Measurements from ENCODE around the gene SRP68.
A peak's percentile ranks its signal among the peaks of the same experiment; 100 is the strongest.

The SRP68 gene

DNA sequence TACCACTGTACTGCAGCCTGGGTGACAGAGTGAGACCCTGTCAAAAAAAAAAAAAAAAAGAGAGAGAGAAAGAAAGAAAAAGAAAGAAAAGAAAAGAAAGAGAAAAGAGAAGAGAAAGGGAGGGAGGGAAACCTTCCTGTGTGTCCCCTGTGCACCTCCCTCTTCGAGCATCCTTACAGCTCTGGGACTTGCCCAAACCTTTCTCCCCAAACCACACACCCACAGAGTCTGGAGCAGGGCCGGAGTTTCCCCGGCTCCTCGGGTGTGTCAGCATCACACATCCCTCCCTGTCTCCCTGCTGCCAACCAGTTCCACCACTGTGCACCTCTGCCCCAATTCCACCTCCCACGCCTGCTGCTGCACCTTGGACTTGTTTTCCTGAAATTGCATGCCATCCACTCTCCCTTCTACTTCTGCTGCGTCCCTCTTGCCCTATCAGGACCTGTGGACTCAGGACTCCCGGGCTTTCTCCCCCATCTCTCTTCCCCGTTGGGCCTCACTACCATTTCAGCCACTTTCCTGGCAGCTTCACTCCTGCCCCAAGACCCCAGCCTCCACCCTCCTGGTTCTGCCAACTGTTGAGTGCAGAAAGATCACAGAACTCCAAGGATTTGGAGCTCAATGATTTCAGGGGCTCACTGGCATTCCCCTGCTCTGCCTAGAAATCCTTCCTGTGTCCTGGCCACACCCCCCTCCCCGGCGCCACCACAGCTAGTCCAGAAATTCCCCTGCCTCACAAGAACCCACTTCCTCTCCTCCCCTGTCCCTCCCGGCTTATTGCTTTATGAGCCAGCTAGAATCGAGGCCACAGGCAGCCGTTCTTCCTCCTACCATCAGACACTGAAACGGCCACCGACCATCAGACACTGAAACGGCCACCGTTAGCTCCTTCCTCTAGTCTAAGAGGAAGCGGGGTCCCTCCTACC is 75.4 kb downstream of the SRP68 start:
- DNase-seq = peak in 2 of 6 experiments; percentile 8 to 22

DNA sequence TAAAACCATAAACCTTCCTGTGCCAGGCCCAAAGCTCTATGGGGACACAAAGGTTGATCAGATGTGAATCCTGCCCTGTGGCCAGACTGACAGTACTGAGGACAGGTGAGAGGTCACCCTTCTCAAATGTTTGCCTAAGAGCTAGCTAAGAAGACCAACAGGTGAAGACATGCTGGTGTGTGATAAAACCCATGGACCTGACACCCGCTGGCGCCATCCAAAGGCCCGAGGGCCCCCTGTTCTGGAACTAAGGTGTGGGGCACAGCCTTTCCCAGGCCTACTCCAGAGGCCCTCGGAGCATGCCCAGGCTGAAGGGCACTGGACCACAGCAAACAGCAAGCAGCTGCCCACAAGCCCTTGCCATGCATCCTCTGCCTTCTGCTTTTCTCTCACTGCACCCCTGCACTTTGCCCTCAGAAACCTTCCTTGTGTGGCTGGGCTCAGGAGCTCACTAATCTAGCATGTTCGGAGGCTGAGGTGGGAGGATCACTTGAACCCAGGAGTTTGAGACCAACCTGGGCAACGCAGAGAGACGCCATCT is 76.9 kb downstream of the SRP68 start:
- DNase-seq = no peak

DNA sequence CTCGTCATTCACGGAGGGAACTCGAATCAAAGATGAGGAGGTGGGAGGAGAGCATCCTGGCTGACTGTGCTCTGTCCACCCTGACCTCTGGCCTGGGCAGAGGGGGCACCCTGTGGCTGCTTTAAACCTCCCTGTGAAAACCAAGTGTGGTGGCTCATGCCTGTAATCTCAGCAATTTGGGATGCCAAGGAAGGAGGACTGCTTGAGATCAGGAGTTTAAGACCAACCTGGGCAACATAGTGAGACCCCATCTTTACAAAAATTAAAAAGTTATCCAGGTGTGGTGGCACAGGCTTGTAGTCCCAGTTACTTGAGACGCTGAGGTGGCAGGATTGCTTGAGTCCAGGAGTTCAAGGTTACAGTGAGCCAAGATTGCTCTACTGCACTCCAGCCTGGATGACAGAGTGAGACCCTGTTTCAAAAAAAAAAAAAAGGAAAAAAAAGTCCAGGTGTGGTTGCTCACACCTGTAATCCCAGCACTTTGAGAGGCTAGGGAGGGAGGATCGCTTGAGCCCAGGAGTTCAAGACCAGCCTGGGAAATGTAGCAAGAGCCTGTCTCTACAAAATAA is 77.4 kb downstream of the SRP68 start:
- no peak for DNase-seq

DNA sequence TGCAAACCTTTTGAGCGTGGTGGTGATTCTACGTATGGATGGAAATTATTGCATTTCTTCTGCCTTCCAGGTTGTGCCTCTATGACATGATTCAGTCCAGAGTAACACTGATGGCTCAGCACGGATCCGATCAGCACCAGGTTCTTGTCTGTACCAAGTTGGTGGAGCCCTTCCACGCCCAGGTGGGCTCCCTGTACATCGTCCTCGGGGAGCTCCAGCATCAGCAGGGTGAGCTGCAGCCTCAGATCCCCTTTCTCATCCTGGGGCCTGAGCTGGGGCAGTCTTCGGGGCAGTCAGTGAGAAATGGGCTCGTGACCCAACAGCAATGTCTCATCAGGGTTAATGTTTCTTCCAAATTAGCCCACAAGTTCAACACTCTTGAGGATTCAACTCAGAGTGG is 80.9 kb downstream of the SRP68 start:
- no peak for DNase-seq

Measured in stimulated activated naive CD4-positive, alpha-beta T cell (primary cell).